K562 (cell line): ENCODE results near the gene TIMM44. TPM values are rescaled to one million over a fixed set of nuclear protein-coding genes. Genes with fewer than 3 reads are reported as not detected.
A peak's percentile ranks its signal among the peaks of the same experiment; 100 is the strongest.

Experiments used
- CREB1 ChIP-seq, 2 experiments: sonication (generic) in 1 of 2; formaldehyde crosslinking in 1 of 2; IDR thresholded peaks; 2 replicates each; pipeline versions ENCODE4 v1.6.1 to v1.8.0; 2012 to 2022; ENCODE audit warnings: inconsistent platforms in 1 of 2, mild to moderate bottlenecking in 1 of 2, missing genetic modification reagents in 1 of 2, moderate library complexity in 1 of 2
- CREB3L1 ChIP-seq: fragments of 450-650 bp; IDR thresholded peaks from 2 replicates; pipeline ENCODE4 v1.6.1; 2014; ENCODE audit warnings: low read depth, mild to moderate bottlenecking, moderate library complexity, borderline replicate concordance
- EZH2 ChIP-seq: IDR thresholded peaks from 2 replicates; pipeline ENCODE4 v1.6.1; 2012; ENCODE audit warnings: low read depth, mild to moderate bottlenecking, inconsistent platforms, low read length, borderline replicate concordance
- HDAC2 ChIP-seq: fragments of 450-650 bp; IDR thresholded peaks from 2 replicates; pipeline ENCODE4 v1.6.1; 2016; ENCODE audit warnings: mild to moderate bottlenecking
- NRF1 ChIP-seq, 2 experiments: fragments of 450-650 bp; IDR thresholded peaks in 1 of 2; conservative IDR thresholded peaks in 1 of 2; 2 replicates each; pipeline ENCODE4 v1.6.1; 2014; ENCODE audit warnings: mild to moderate bottlenecking in 2 of 2
- POLR2A ChIP-seq: fragments of 450-650 bp; conservative IDR thresholded peaks from 2 replicates; pipeline ENCODE4 v1.6.1; 2016
- PTTG1 ChIP-seq: fragments of 450-650 bp; IDR thresholded peaks from 2 replicates; pipeline ENCODE4 v1.6.1; 2016; ENCODE audit warnings: low read depth, mild to moderate bottlenecking, missing genetic modification characterization, missing compliant biosample characterization
- SMARCA4 ChIP-seq: fragments of 450-650 bp; IDR thresholded peaks from 2 replicates; pipeline ENCODE4 v1.6.1; 2016
- STAT5B ChIP-seq: fragments of 250-450 bp; sonication (Bioruptor Pico); IDR thresholded peaks from 2 replicates; pipeline ENCODE4 v1.8.0; 2021; ENCODE audit warnings: mild to moderate bottlenecking, inconsistent platforms
- TEAD4 ChIP-seq, 2 experiments: sonication (generic) in 1 of 2; formaldehyde crosslinking in 1 of 2; IDR thresholded peaks; 2 replicates each; pipeline versions ENCODE4 v1.6.1 to v1.8.0; 2012 to 2022; ENCODE audit warnings: borderline replicate concordance in 1 of 2, inconsistent platforms in 1 of 2, low read length in 1 of 2, mild to moderate bottlenecking in 1 of 2, missing genetic modification reagents in 1 of 2
- U2AF1 ChIP-seq: fragments of 200-400 bp; formaldehyde crosslinking; optimal IDR thresholded peaks from 2 replicates; pipeline ENCODE3; 2017; ENCODE audit warnings: mild to moderate bottlenecking, low read depth, low read length, moderate library complexity
- ZNF75A ChIP-seq: fragments of 450-650 bp; formaldehyde crosslinking; IDR thresholded peaks from 2 replicates; pipeline ENCODE4 v1.4.0; 2020; ENCODE audit warnings: mild to moderate bottlenecking
- ZNF766 ChIP-seq: fragments of 200-800 bp; sonication (Bioruptor generic); conservative IDR thresholded peaks from 2 replicates; pipeline ENCODE4 v1.6.1; 2016; ENCODE audit warnings: missing genetic modification characterization, missing compliant biosample characterization
- ZNF780A ChIP-seq: fragments of 250-450 bp; sonication (Bioruptor Pico); IDR thresholded peaks from 2 replicates; pipeline ENCODE4 v1.5.0; 2021; ENCODE audit warnings: mild to moderate bottlenecking
- polyA plus RNA-seq, 8 experiments: library from polyadenylated mRNA; depleted of rRNA in 4 of 8; stranded (reverse) in 5 of 8; unstranded in 3 of 8; fragments of >200 nt; fragmentation: Nextera tagmentation in 2 of 8; fragmentation: Illumina TruSeq in 1 of 8; extraction: Ambion mirVana in 2 of 8; extraction: Trizol in 1 of 8; gene quantifications; 2 replicates each; pipeline versions ENCODE4 v1.2.1 to v1.2.3, GENCODE V29; 2011 to 2014; ENCODE audit warnings: inconsistent platforms in 1 of 8, missing spikeins in 1 of 8
- total RNA-seq, 7 experiments: library from RNA; depleted of rRNA in 6 of 7; stranded (reverse); fragments of >200 nt in 6 of 7; fragmentation: Illumina TruSeq in 2 of 7; extraction: Trizol in 2 of 7; gene quantifications; 2 replicates each; pipeline versions ENCODE4 v1.2.1 to v1.2.3, GENCODE V29; 2011 to 2021; ENCODE audit warnings: low replicate concordance in 1 of 7
- TF ChIP-seq, protein P1 (sequence below), 2 experiments: fragments of 450-650 bp; formaldehyde crosslinking in 1 of 2; IDR thresholded peaks; 2 replicates each; pipeline versions ENCODE4 v1.4.0 to v1.6.1; 2014 to 2020; ENCODE audit warnings: mild to moderate bottlenecking in 2 of 2, borderline replicate concordance in 1 of 2, low read depth in 1 of 2
- TF ChIP-seq, protein P2 (sequence below): sonication (generic); formaldehyde crosslinking; IDR thresholded peaks from 2 replicates; pipeline ENCODE4 v1.8.1; 2023; ENCODE audit warnings: mild to moderate bottlenecking, missing genetic modification reagents

Gene TIMM44
- total and polyA plus RNA-seq, 9 of the 15 experiments (the other 6 are each of a cell fraction or from before 2014, with no cell fraction given) = 10.3 to 231 (median 89.3) TPM

- TF ChIP-seq CREB1 (IDR thresholded peaks at IDR 0.05) (no peak), CREB1 (CRISPR knock-in tag; IDR thresholded peaks at IDR 0.05) (no peak), PTTG1 (tag) (no peak), U2AF1 (no peak), NRF1 (conservative IDR thresholded peaks at IDR 0.05 in 1 of 2, IDR thresholded peaks at IDR 0.05 in 1 of 2) (peak; percentile 38 to 53; a peak in 3 of 4 replicates), SMARCA4 (0 out of 2 replicates have a peak, but pooled peaks have one; percentile 18), TEAD4 (IDR thresholded peaks at IDR 0.05; ENCODE audit: low read length) (peak; percentile 85), TEAD4 (CRISPR knock-in tag; IDR thresholded peaks at IDR 0.05; ENCODE audit: borderline replicate concordance) (no peak), CREB3L1 (no peak), STAT5B (CRISPR knock-in tag) (no peak), ZNF75A (no peak), POLR2A (peak; percentile 56; the same call in 1 of the 2 replicates), ZNF780A (no peak), EZH2 (no peak), HDAC2 (peak; percentile 52; the same call in 1 of the 2 replicates), ZNF766 (CRISPR knock-in tag) (no peak)
- TF ChIP-seq, protein P1, sequence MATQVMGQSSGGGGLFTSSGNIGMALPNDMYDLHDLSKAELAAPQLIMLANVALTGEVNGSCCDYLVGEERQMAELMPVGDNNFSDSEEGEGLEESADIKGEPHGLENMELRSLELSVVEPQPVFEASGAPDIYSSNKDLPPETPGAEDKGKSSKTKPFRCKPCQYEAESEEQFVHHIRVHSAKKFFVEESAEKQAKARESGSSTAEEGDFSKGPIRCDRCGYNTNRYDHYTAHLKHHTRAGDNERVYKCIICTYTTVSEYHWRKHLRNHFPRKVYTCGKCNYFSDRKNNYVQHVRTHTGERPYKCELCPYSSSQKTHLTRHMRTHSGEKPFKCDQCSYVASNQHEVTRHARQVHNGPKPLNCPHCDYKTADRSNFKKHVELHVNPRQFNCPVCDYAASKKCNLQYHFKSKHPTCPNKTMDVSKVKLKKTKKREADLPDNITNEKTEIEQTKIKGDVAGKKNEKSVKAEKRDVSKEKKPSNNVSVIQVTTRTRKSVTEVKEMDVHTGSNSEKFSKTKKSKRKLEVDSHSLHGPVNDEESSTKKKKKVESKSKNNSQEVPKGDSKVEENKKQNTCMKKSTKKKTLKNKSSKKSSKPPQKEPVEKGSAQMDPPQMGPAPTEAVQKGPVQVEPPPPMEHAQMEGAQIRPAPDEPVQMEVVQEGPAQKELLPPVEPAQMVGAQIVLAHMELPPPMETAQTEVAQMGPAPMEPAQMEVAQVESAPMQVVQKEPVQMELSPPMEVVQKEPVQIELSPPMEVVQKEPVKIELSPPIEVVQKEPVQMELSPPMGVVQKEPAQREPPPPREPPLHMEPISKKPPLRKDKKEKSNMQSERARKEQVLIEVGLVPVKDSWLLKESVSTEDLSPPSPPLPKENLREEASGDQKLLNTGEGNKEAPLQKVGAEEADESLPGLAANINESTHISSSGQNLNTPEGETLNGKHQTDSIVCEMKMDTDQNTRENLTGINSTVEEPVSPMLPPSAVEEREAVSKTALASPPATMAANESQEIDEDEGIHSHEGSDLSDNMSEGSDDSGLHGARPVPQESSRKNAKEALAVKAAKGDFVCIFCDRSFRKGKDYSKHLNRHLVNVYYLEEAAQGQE (IDR thresholded peaks at IDR 0.05; ENCODE audit: borderline replicate concordance) = peak; percentile 37
- TF ChIP-seq, protein P1 (CRISPR knock-in tag; IDR thresholded peaks at IDR 0.05; ENCODE audit: low read depth) = 0 out of 2 replicates have a peak, but pooled peaks have one; percentile 51
- TF ChIP-seq, protein P2, sequence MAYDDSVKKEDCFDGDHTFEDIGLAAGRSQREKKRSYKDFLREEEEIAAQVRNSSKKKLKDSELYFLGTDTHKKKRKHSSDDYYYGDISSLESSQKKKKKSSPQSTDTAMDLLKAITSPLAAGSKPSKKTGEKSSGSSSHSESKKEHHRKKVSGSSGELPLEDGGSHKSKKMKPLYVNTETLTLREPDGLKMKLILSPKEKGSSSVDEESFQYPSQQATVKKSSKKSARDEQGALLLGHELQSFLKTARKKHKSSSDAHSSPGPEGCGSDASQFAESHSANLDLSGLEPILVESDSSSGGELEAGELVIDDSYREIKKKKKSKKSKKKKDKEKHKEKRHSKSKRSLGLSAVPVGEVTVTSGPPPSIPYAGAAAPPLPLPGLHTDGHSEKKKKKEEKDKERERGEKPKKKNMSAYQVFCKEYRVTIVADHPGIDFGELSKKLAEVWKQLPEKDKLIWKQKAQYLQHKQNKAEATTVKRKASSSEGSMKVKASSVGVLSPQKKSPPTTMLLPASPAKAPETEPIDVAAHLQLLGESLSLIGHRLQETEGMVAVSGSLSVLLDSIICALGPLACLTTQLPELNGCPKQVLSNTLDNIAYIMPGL (CRISPR knock-in tag) = no peak
These were observed 22.8 kb downstream of the TIMM44 start (continued) for GRCh38 chr19:7920519-7921301.
